Heart right ventricle (tissue), 16 donors: Measurements from ENCODE around the gene U2AF1L4. TPM values are rescaled to one million over a fixed set of nuclear protein-coding genes. Genes with fewer than 3 reads are reported as not detected.
A peak's percentile ranks its signal among the peaks of the same experiment; 100 is the strongest.

Source experiments
- ATAC-seq, 8 donors: fragments of 200-7000 bp; cut with Tn5 transposase; one replicate each; pipeline ENCODE4 v1.9.1; 2020; ENCODE audit warnings: mild to moderate bottlenecking in 8 of 8, moderate library complexity in 8 of 8, moderate number of reproducible peaks in 1 of 8
- DNase-seq, 2 donors: peaks; one replicate each; pipeline ENCODE4 v3.0.0-alpha.2; 2020
- H3K27ac ChIP-seq, 10 donors: fragments of 200-600 bp; sonication (generic) in 2 of 10; one replicate each; pipeline versions ENCODE4 v1.5.0 to v1.8.0; 2020 to 2022; ENCODE audit warnings: mild to moderate bottlenecking in 3 of 10
- H3K27me3 ChIP-seq, 7 donors: fragments of 200-600 bp; one replicate each; pipeline ENCODE4 v1.8.0; 2021 to 2022; ENCODE audit warnings: mild to moderate bottlenecking in 2 of 7
- H3K36me3 ChIP-seq, 9 donors: fragments of 200-600 bp; sonication (generic) in 1 of 9; one replicate each; pipeline versions ENCODE4 v1.5.0 to v1.8.0; 2020 to 2022; ENCODE audit warnings: mild to moderate bottlenecking in 2 of 9
- H3K4me1 ChIP-seq, 9 donors: fragments of 200-600 bp; sonication (generic) in 1 of 9; one replicate each; pipeline versions ENCODE4 v1.5.0 to v1.8.0; 2020 to 2022; ENCODE audit warnings: mild to moderate bottlenecking in 4 of 9
- H3K4me3 ChIP-seq, 10 donors: fragments of 200-600 bp; sonication (generic) in 2 of 10; one replicate each; pipeline versions ENCODE4 v1.5.0 to v1.8.0; 2020 to 2022; ENCODE audit warnings: mild to moderate bottlenecking in 7 of 10, moderate library complexity in 2 of 10
- H3K9me3 ChIP-seq, 11 donors: fragments of 200-600 bp in 10 of 11; sonication (generic) in 2 of 11; one replicate each; pipeline versions ENCODE4 v1.5.0 to v1.8.0; 2013 to 2022; ENCODE audit warnings: mild to moderate bottlenecking in 2 of 11, control low read depth in 1 of 11, moderate library complexity in 1 of 11
- CTCF ChIP-seq, 9 donors: fragments of 200-600 bp; sonication (generic) in 2 of 9; IDR thresholded peaks; one replicate each; pipeline versions ENCODE4 v1.5.0 to v1.8.0; 2021 to 2022; ENCODE audit warnings: antibody characterized with exemption in 9 of 9, mild to moderate bottlenecking in 5 of 9, moderate library complexity in 1 of 9
- WGBS, 2 donors: extraction: QIAGEN DNeasy Blood & Tissue Kit; methylation state at CpG; one replicate each; pipeline ENCODE4 v1.1.7; 2013; ENCODE audit warnings: inconsistent platforms in 1 of 2; 5-methylcytosine and 5-hydroxymethylcytosine counted together
- intact Hi-C, 10 donors: fragments of 100-400 bp; cut with DNase I; formaldehyde crosslinking; loops; one replicate each; pipeline versions ENCODE4 v1.11.1 to v1.14.2; 2022
- polyA plus RNA-seq, 2 donors: library from polyadenylated mRNA; stranded (reverse); fragments of 200-250 nt; gene quantifications; one replicate each; pipeline ENCODE4 v1.2.3, GENCODE V29; 2013
- total RNA-seq, 10 donors: library from RNA; stranded (reverse); fragmentation: NEBNext Ultra II Directional in 3 of 10; extraction: Animal tissue kit (Norgen Biotek cat#: 25700) in 3 of 10; gene quantifications; one replicate each; pipeline versions ENCODE4 v1.2.1 to v1.2.4, GENCODE V29; 2021 to 2023
- donor health status: Arrhythmogenic right ventricular cardiomyopathy.
- donor health status: ischemic (EF 13 %, LVEDD 7.1; RV severe dilation, severe dysfunction).
- donor health status: healthy with polysubstance abuse.
- donor health status: DM: no; HTN: yes; CAD: no.
- donor health status: DM: no; HTN: no; CAD: no.
- donor health status: ischemic (EF 25% LVEDD 6.9; RV normal size, moderate dysfunction).
- donor health status: ischemic (EF 25% LVEDD 5.7; RV mildly dilated, moderate dysfunction).
- donor health status: healthy.
- donor health status: DM: yes; HTN: yes; CAD: no.
- donor health status: Ischemic cardiomyopathy.
- donor health status: ischemic (EF 35%, LVEDD 5.7; RV mildly dilated, moderate dysfunction).
- donor health status: nonischemic (EF 11% LVEDD 7.7; RV severe dilation, severe dysfunction).
- donor health status: DM: yes; HTN: yes; CAD: no.
- donor health status: PGD.
- donor health status: ischemic (EF 29% LVEDD 5.4; RV normal size, mild dysfunction).
- donor health status: nonischemic (EF 23%, LVEDD 6.1; RV moderate dilation, normal function).

Gene U2AF1L4
- total and polyA plus RNA-seq, 12 donors = 11.5 to 57.7 (median 20.3) TPM

GRCh38 chr19:35738887-35739229 lies 6.4 kb downstream of the U2AF1L4 start:
- H3K27ac ChIP-seq = peak overlapping the region in 2 of 10 donors; percentile 15 to 95
- H3K9me3 ChIP-seq = no peaks in the 10 kb centered on the region
- ATAC-seq (no peak), DNase-seq (no peak)
- no peak for TF ChIP-seq CTCF (IDR thresholded peaks at IDR 0.05)
- intact Hi-C loops = no loop called here
- peaks cover 0 to 42% (median 20%) of the 10 kb centered on the region in 9 donors for H3K4me1 ChIP-seq
- no peaks in the 10 kb centered on the region for H3K27me3 ChIP-seq
- 83 to 88% methylated on average over 2 of the region's 2 CpGs for WGBS, 2 donors
- H3K36me3 ChIP-seq = peaks cover 0 to 65% (median 17%) of the 10 kb centered on the region in 9 donors
- H3K4me3 ChIP-seq = no peak overlapping the region

DNA sequence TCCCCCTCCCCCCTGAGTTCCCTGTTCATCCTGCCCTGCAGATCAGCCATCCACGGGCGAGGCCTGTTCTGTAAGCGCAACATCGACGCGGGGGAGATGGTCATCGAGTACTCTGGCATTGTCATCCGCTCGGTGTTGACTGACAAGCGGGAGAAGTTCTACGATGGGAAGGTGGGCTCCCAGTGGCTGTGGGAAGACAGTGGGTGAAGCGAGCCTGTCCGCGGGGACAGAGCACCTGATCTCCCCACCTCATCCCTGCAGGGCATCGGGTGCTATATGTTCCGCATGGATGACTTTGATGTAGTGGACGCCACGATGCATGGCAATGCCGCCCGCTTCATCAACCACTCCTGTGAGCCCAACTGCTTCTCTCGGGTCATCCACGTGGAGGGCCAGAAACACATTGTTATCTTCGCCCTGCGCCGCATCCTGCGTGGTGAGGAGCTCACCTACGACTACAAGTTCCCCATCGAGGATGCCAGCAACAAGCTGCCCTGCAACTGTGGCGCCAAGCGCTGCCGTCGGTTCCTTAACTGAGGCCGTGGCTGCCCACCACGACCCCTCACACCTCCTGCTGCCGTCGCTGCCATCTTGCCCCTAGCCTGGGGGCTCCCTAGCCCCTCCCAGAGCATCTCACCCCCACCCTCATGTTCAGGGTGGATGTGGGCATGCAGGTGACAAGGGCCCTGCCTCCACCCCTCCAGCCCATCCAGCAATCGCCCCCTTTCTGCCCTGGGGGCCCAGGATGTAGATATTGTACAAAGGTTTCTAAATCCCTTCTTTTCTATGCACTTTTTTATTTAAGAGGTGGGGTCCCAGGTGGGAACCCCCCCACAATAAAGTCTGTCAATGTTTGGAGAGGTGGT lies 7.0 kb downstream of the U2AF1L4 start:
- Histone ChIP-seq H3K27me3 (no peaks in the 10 kb centered on the region), H3K36me3 (peaks cover 0 to 71% (median 21%) of the 10 kb centered on the region in 9 donors), H3K9me3 (no peaks in the 10 kb centered on the region), H3K27ac (no peak overlapping the region), H3K4me1 (peaks cover 0 to 36% (median 17%) of the 10 kb centered on the region in 9 donors), H3K4me3 (no peak overlapping the region)
- TF ChIP-seq CTCF (IDR thresholded peaks at IDR 0.05) = no peak
- no peak for DNase-seq
- ATAC-seq = no peak
- 92% methylated on average over 37 of the region's 37 CpGs for WGBS, 2 donors
- intact Hi-C loops = no loop called here

- Histone ChIP-seq H3K9me3 (no peaks in the 10 kb centered on the region), H3K4me3 (no peak overlapping the region), H3K36me3 (peaks cover 0 to 74% (median 28%) of the 10 kb centered on the region in 9 donors), H3K27me3 (no peaks in the 10 kb centered on the region), H3K27ac (no peak overlapping the region), H3K4me1 (peaks cover 0 to 26% (median 17%) of the 10 kb centered on the region in 9 donors)
- intact Hi-C loops = no loop called here
- DNase-seq (no peak), ATAC-seq (no peak)
- 84 to 87% methylated on average over 22 of the region's 22 CpGs for WGBS, 2 donors
- no peak for TF ChIP-seq CTCF (IDR thresholded peaks at IDR 0.05)
These were observed 8.0 kb downstream of the U2AF1L4 start for GRCh38 chr19:35736913-35737886.

DNA sequence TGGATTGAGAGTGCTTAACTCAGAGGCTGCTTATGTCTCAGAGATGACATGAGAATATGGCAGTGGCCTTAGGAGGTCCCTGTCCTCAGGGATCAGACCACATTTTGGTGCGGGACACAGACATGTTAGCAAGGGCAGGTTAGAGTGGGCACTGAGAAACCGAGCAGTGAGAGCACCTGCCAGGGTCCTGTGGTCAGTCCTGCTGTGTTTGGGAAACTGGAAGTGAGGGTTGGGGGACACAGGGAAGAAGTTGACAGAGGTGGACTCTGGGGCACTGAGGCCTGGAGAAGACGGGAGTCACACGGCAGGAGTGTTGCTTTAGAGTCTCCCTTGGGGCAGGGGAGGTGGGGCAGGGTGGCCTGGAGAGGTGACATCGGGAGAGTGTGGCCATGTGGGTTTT lies 10.3 kb downstream of the U2AF1L4 start:
- Histone ChIP-seq H3K4me1 (peaks cover 0 to 8% (median 6%) of the 10 kb centered on the region in 9 donors), H3K36me3 (peaks cover 0 to 97% (median 51%) of the 10 kb centered on the region in 9 donors), H3K27ac (no peak overlapping the region), H3K27me3 (no peaks in the 10 kb centered on the region), H3K9me3 (no peaks in the 10 kb centered on the region), H3K4me3 (no peak overlapping the region)
- ATAC-seq (no peak), DNase-seq (no peak)
- intact Hi-C loops = no loop called here
- no peak for TF ChIP-seq CTCF (IDR thresholded peaks at IDR 0.05)
- 80 to 88% methylated on average over 5 of the region's 5 CpGs for WGBS, 2 donors
